ENCODE data around the gene FAM20C.

Gene FAM20C

GRCh38 chr7:211715-212058, 19.3 kb downstream of the FAM20C start:
- Histone ChIP-seq H3K27me3 (ENCODE audit: insufficient read depth, poor library complexity, severe bottlenecking) (no peaks in the 10 kb centered on the region), H3K4me3 (replicated peaks; ENCODE audit: insufficient read depth, low read length) (no peak overlapping the region), H3K27ac (replicated peaks) (no peak overlapping the region)
- TF ChIP-seq, protein P1, sequence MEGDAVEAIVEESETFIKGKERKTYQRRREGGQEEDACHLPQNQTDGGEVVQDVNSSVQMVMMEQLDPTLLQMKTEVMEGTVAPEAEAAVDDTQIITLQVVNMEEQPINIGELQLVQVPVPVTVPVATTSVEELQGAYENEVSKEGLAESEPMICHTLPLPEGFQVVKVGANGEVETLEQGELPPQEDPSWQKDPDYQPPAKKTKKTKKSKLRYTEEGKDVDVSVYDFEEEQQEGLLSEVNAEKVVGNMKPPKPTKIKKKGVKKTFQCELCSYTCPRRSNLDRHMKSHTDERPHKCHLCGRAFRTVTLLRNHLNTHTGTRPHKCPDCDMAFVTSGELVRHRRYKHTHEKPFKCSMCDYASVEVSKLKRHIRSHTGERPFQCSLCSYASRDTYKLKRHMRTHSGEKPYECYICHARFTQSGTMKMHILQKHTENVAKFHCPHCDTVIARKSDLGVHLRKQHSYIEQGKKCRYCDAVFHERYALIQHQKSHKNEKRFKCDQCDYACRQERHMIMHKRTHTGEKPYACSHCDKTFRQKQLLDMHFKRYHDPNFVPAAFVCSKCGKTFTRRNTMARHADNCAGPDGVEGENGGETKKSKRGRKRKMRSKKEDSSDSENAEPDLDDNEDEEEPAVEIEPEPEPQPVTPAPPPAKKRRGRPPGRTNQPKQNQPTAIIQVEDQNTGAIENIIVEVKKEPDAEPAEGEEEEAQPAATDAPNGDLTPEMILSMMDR (IDR thresholded peaks at IDR 0.05; ENCODE audit: insufficient read depth, low read length): no peak
- no peak for TF ChIP-seq SPI1 (IDR thresholded peaks at IDR 0.05; ENCODE audit: borderline replicate concordance, low read depth)
- no peak for TF ChIP-seq POLR2AphosphoS5 (IDR thresholded peaks at IDR 0.05; ENCODE audit: low read depth)
- TF ChIP-seq GABPA (IDR thresholded peaks at IDR 0.05; ENCODE audit: low read depth): no peak
- TF ChIP-seq, protein P2, sequence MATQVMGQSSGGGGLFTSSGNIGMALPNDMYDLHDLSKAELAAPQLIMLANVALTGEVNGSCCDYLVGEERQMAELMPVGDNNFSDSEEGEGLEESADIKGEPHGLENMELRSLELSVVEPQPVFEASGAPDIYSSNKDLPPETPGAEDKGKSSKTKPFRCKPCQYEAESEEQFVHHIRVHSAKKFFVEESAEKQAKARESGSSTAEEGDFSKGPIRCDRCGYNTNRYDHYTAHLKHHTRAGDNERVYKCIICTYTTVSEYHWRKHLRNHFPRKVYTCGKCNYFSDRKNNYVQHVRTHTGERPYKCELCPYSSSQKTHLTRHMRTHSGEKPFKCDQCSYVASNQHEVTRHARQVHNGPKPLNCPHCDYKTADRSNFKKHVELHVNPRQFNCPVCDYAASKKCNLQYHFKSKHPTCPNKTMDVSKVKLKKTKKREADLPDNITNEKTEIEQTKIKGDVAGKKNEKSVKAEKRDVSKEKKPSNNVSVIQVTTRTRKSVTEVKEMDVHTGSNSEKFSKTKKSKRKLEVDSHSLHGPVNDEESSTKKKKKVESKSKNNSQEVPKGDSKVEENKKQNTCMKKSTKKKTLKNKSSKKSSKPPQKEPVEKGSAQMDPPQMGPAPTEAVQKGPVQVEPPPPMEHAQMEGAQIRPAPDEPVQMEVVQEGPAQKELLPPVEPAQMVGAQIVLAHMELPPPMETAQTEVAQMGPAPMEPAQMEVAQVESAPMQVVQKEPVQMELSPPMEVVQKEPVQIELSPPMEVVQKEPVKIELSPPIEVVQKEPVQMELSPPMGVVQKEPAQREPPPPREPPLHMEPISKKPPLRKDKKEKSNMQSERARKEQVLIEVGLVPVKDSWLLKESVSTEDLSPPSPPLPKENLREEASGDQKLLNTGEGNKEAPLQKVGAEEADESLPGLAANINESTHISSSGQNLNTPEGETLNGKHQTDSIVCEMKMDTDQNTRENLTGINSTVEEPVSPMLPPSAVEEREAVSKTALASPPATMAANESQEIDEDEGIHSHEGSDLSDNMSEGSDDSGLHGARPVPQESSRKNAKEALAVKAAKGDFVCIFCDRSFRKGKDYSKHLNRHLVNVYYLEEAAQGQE (IDR thresholded peaks at IDR 0.05; ENCODE audit: insufficient replicate concordance, low read depth): no peak
- no peak for DNase-seq (ENCODE audit: low read depth in 1 of 2, low spot score in 1 of 2)

DNA sequence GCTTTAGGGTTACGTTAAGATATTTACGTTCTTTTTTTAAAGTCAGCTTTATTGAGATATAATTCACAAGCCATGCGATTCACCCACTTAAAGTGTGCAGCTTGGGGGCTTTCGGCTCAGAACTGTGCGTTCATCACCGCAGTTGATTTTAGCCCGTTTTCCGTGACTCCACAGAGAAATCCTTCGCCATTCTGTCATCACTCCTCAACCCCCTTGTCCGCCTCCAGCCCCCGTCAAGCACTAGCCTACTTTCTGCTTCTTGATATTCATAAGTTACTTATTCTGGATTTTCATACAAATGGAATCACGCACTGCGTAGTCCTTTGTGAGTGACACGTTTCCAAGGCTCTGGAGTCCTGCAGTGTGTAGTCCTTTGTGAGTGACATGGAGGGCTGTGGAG, 20.4 kb downstream of the FAM20C start:
- H3K27me3 ChIP-seq (ENCODE audit: insufficient read depth, poor library complexity, severe bottlenecking): no peaks in the 10 kb centered on the region
- no peak overlapping the region for H3K27ac ChIP-seq (replicated peaks)
- DNase-seq (ENCODE audit: low read depth in 1 of 2, low spot score in 1 of 2): no peak
- no peak for TF ChIP-seq POLR2AphosphoS5 (IDR thresholded peaks at IDR 0.05; ENCODE audit: low read depth)
- TF ChIP-seq GABPA (IDR thresholded peaks at IDR 0.05; ENCODE audit: low read depth): no peak
- TF ChIP-seq, protein P1 (IDR thresholded peaks at IDR 0.05; ENCODE audit: insufficient read depth, low read length): no peak
- TF ChIP-seq SPI1 (IDR thresholded peaks at IDR 0.05; ENCODE audit: borderline replicate concordance, low read depth): no peak
- TF ChIP-seq, protein P2 (IDR thresholded peaks at IDR 0.05; ENCODE audit: insufficient replicate concordance, low read depth): no peak
- H3K4me3 ChIP-seq (replicated peaks; ENCODE audit: insufficient read depth, low read length): no peak overlapping the region

GRCh38 chr7:213324-213993, 21.1 kb downstream of the FAM20C start:
- DNase-seq (ENCODE audit: low read depth in 1 of 2, low spot score in 1 of 2): no peak

More at GRCh38 chr7:213324-213993, 21.1 kb downstream of the FAM20C start:
- no peak overlapping the region for H3K27ac ChIP-seq (replicated peaks)
- TF ChIP-seq, protein P2 (IDR thresholded peaks at IDR 0.05; ENCODE audit: insufficient replicate concordance, low read depth): no peak
- TF ChIP-seq POLR2AphosphoS5 (IDR thresholded peaks at IDR 0.05; ENCODE audit: low read depth) (no peak), GABPA (IDR thresholded peaks at IDR 0.05; ENCODE audit: low read depth) (no peak), SPI1 (IDR thresholded peaks at IDR 0.05; ENCODE audit: borderline replicate concordance, low read depth) (no peak)
- TF ChIP-seq, protein P1 (IDR thresholded peaks at IDR 0.05; ENCODE audit: insufficient read depth, low read length): no peak
- no peaks in the 10 kb centered on the region for H3K27me3 ChIP-seq (ENCODE audit: insufficient read depth, poor library complexity, severe bottlenecking)
- no peak overlapping the region for H3K4me3 ChIP-seq (replicated peaks; ENCODE audit: insufficient read depth, low read length)

All from HL-60 (cell line).